Effector CD8-positive, alpha-beta T cell (primary cell): ENCODE results near the gene PGRMC2.

Experiments used
- DNase-seq: peaks from one replicate; lab custom pipeline; 2025; lab: John Stamatoyannopoulos, UW

PGRMC2 gene

DNA sequence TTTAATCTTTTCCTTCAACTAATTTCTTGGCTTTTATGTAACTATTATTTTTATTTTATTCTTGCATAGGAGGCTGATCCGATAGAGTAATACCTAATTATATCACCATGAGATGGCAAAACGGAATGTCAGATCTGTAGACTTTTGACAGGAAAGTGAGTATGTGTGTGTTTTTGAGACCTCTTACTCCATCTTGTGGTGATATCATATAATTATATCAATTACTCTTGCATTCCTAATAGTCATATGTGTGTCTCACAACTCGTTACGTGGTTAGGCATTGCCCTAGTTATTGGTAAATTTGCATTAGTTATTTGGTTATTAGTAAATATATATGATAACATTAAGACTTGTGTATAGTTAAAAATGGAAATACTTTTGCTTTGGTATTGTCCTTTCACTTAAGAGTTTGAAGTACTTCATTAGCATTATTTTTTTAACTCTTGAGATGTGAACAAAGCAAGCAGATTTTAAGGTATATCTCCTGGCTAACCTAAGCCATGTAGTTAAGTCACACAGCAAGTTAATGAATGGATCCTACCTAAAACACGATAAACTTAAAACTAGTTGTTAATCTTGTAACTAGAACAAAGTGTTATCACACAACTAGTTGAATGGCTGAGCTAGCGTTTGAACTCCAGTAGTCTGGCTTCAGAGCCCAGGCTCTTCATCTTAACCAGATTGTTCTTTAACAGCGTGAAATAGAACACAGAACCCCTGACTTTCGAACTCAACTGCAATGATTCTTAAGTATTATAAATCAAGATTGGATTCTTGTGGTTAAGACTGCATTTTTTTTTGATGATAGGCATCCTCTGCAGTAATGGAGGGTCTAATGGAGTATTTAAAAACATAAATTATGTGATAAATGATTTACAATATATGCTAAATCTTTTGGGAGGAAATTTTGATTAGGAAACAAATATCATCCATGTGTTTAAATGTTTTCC, 67.1 kb downstream of the PGRMC2 start:
- DNase-seq: no peak
